Measurements from ENCODE around the gene SMPX. TPM values are rescaled to one million over a fixed set of nuclear protein-coding genes. Genes with fewer than 3 reads are reported as not detected.

Gene SMPX
- total RNA-seq, 2 experiments from 2014 or later, result not detected

DNA sequence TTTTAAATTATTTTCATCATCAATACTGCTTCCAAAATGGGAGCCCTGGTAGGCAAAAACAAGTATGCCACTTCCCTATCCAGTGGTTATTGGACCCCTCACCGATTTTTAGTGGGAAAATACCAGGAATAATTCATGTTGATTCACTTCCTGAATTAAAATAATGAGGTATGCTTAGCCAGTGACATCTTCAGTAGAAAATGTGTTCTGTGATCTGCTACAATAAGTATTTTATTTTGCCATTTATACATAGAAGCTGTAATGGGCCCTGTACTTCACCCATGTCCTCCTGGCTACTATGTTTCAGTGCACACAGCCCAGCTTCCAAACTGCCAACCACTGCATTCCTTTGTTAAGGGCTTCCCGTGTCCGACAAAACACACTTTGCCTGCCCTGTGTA lies 58.8 kb downstream of the SMPX start:
- CTCF ChIA-PET, result no interaction called here
- no peaks in the 10 kb centered on the region for H3K4me1 Mint-ChIP-seq (ENCODE audit: low read depth)
- no peaks in the 10 kb centered on the region for H3K36me3 Mint-ChIP-seq (ENCODE audit: low read depth)
- no peak overlapping the region for H3K27ac Mint-ChIP-seq
- intact Hi-C loops (cut with micrococcal nuclease), result no loop called here
- H3K4me3 Mint-ChIP-seq, result no peak overlapping the region
- no peak for DNase-seq
- H3K27me3 Mint-ChIP-seq (ENCODE audit: low read depth), result no peaks in the 10 kb centered on the region
- no peaks in the 10 kb centered on the region for H3K9me3 Mint-ChIP-seq

DNA sequence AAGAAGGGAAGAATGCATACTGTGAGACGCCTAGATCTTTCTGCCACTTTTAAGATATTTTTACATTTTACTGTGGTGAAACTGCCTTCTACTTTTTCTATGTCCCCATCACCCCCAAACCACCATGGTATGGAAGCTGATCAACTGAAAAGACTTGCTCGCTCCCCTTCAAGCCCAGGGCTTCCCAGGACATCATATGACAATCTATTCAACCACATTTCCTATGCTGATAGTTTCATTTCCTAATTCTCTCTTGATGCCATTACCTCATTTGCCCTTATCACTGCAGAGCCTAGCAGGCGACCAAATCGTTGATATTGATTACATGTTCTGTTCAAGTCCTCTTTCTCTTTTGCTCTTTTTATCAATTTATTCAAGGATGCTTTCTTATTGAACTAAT lies 59.6 kb downstream of the SMPX start:
- no peak for DNase-seq
- Mint-ChIP-seq H3K36me3 (ENCODE audit: low read depth) (no peaks in the 10 kb centered on the region), H3K9me3 (no peaks in the 10 kb centered on the region), H3K4me1 (ENCODE audit: low read depth) (no peaks in the 10 kb centered on the region), H3K27me3 (ENCODE audit: low read depth) (no peaks in the 10 kb centered on the region), H3K4me3 (no peak overlapping the region), H3K27ac (no peak overlapping the region)
- intact Hi-C loops (cut with micrococcal nuclease), result no loop called here
- CTCF ChIA-PET, result no interaction called here

DNA sequence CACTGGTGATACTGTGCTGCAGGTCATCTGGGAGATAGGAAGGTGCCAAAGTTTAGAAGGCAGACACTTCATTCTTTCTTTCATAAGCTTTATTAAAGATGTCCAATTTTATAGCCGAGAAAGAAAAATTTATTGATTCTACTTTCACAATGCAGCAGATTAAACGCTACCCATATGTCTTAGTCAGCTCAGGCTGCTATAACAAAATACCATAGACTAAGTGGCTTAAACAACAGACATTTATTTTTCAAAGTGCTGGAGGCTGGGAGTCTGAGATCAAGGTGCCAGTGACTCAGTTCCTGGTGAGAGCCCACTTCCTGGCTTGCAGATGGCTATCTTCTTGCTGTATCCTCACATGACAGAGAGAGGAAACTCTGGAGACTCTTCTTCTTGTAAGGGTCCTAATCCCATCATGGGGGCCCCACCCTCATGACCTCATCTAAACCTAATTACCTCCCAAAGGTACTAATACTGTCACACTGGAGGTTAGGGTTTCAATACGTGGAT lies 66.4 kb downstream of the SMPX start:
- no peak for DNase-seq
- CTCF ChIA-PET, result no interaction called here
- intact Hi-C loops (cut with micrococcal nuclease), result no loop called here
- no peak overlapping the region for H3K27ac Mint-ChIP-seq
- peaks cover 5% of the 10 kb centered on the region for H3K4me1 Mint-ChIP-seq (ENCODE audit: low read depth)
- H3K4me3 Mint-ChIP-seq, result no peak overlapping the region
- no peaks in the 10 kb centered on the region for H3K36me3 Mint-ChIP-seq (ENCODE audit: low read depth)
- no peaks in the 10 kb centered on the region for H3K9me3 Mint-ChIP-seq
- no peaks in the 10 kb centered on the region for H3K27me3 Mint-ChIP-seq (ENCODE audit: low read depth)

- Mint-ChIP-seq H3K27me3 (ENCODE audit: low read depth) (no peaks in the 10 kb centered on the region), H3K4me1 (ENCODE audit: low read depth) (peaks cover 1% of the 10 kb centered on the region), H3K9me3 (no peaks in the 10 kb centered on the region), H3K36me3 (ENCODE audit: low read depth) (no peaks in the 10 kb centered on the region), H3K4me3 (no peak overlapping the region), H3K27ac (no peak overlapping the region)
- no peak for DNase-seq
- intact Hi-C loops (cut with micrococcal nuclease), result no loop called here
- CTCF ChIA-PET, result no interaction called here
These were observed 74.0 kb downstream of the SMPX start for GRCh38 chrX:21683941-21684340.

GRCh38 chrX:21678048-21678612 lies 79.8 kb downstream of the SMPX start:
- Mint-ChIP-seq H3K36me3 (ENCODE audit: low read depth) (no peaks in the 10 kb centered on the region), H3K27me3 (ENCODE audit: low read depth) (no peaks in the 10 kb centered on the region), H3K4me3 (no peak overlapping the region), H3K9me3 (no peaks in the 10 kb centered on the region), H3K27ac (no peak overlapping the region), H3K4me1 (ENCODE audit: low read depth) (no peaks in the 10 kb centered on the region)
- DNase-seq, result no peak
- CTCF ChIA-PET, result no interaction called here
- intact Hi-C loops (cut with micrococcal nuclease), result no loop called here

- CTCF ChIA-PET, result no interaction called here
- intact Hi-C loops (cut with micrococcal nuclease), result no loop called here
- no peaks in the 10 kb centered on the region for H3K4me1 Mint-ChIP-seq (ENCODE audit: low read depth)
- H3K36me3 Mint-ChIP-seq (ENCODE audit: low read depth), result no peaks in the 10 kb centered on the region
- DNase-seq, result no peak
- no peaks in the 10 kb centered on the region for H3K27me3 Mint-ChIP-seq (ENCODE audit: low read depth)
- no peak overlapping the region for H3K4me3 Mint-ChIP-seq
- no peaks in the 10 kb centered on the region for H3K9me3 Mint-ChIP-seq
- H3K27ac Mint-ChIP-seq, result no peak overlapping the region
These were observed 82.0 kb downstream of the SMPX start for GRCh38 chrX:21675931-21676330.

DNA sequence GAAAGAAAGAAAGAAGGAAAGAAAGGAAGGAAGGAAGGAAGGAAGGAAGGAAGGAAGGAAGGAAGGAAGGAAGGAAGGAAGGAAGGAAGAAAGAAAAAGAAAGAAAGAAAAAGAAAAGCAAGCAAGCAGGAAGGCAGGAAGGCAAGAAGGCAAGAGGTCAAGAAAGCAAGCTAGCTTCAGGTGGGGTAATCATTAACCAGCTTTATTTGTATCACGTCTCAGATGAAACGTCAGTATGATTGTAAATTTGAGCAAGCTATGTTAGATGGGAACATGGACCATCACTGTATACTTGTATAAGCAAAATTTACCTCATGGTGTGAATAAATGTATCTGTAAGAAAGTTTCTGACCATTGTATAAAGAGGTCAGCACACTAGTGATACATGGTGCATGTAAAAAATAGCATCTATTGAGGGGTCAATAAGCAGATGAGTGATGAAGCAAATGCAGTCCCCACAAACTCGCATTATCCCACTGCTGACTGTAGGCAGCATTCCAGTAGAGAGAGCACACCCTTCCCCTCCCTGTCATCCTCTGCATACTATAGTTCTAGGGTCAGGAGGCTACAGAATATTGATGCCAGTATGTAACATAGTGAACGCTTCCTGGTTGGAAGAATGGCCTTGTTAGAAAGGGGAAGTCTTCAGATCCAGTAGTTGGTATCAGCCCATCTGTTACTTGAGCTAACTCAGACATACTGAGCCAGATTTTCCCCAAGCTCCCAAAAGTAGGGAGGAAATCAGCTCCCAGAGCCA lies 83.3 kb downstream of the SMPX start:
- H3K36me3 Mint-ChIP-seq (ENCODE audit: low read depth), result no peaks in the 10 kb centered on the region
- no peaks in the 10 kb centered on the region for H3K4me1 Mint-ChIP-seq (ENCODE audit: low read depth)
- no peak for DNase-seq
- no peaks in the 10 kb centered on the region for H3K9me3 Mint-ChIP-seq
- CTCF ChIA-PET, result no interaction called here
- H3K4me3 Mint-ChIP-seq, result no peak overlapping the region
- H3K27me3 Mint-ChIP-seq (ENCODE audit: low read depth), result no peaks in the 10 kb centered on the region
- intact Hi-C loops (cut with micrococcal nuclease), result no loop called here
- no peak overlapping the region for H3K27ac Mint-ChIP-seq

DNA sequence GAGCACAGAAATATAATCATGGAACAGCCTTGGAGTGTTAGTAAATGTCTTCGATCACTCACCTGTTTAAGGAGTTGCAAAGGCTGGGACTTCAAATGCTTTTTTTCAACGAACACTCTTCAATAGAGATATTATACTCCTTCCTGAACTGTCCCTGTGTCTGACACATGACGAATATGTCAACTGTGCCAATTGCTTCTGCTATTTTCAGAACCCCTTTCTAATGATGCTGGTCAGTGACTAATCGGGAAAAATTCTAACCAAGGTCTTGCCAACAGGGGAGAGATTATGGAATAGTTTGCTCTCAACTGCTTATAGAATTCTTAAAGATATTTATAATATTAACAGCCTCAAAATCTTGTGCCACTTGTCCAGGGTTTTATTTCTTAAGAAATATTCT lies 91.2 kb downstream of the SMPX start:
- Mint-ChIP-seq H3K4me1 (ENCODE audit: low read depth) (no peaks in the 10 kb centered on the region), H3K27me3 (ENCODE audit: low read depth) (peaks cover 2% of the 10 kb centered on the region), H3K4me3 (no peak overlapping the region), H3K36me3 (ENCODE audit: low read depth) (no peaks in the 10 kb centered on the region), H3K27ac (no peak overlapping the region), H3K9me3 (no peaks in the 10 kb centered on the region)
- intact Hi-C loops (cut with micrococcal nuclease), result no loop called here
- DNase-seq, result no peak
- CTCF ChIA-PET, result no interaction called here

DNA sequence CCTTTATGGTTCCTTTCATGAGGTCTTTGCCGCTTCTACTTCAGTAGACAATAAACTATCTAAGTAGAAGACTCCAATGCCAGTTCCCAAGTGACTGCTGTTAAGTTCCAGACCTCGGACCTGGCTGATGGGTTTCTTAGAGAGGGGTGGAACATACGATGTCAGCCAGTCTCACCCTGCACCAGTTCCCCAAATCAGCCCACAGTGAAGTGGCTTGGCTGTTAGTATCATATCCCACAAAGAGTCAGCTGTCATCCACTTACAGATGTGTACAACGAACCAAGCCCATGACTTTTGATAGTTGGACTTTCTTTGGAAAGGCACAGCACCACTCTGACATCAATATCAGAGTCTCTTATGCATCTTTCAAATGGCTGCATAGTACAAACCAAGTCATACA lies 91.7 kb downstream of the SMPX start:
- H3K4me1 Mint-ChIP-seq (ENCODE audit: low read depth), result no peaks in the 10 kb centered on the region
- peaks cover 2% of the 10 kb centered on the region for H3K27me3 Mint-ChIP-seq (ENCODE audit: low read depth)
- H3K9me3 Mint-ChIP-seq, result no peaks in the 10 kb centered on the region
- no peaks in the 10 kb centered on the region for H3K36me3 Mint-ChIP-seq (ENCODE audit: low read depth)
- no peak for DNase-seq
- H3K27ac Mint-ChIP-seq, result no peak overlapping the region
- intact Hi-C loops (cut with micrococcal nuclease), result no loop called here
- CTCF ChIA-PET, result no interaction called here
- H3K4me3 Mint-ChIP-seq, result no peak overlapping the region

DNA sequence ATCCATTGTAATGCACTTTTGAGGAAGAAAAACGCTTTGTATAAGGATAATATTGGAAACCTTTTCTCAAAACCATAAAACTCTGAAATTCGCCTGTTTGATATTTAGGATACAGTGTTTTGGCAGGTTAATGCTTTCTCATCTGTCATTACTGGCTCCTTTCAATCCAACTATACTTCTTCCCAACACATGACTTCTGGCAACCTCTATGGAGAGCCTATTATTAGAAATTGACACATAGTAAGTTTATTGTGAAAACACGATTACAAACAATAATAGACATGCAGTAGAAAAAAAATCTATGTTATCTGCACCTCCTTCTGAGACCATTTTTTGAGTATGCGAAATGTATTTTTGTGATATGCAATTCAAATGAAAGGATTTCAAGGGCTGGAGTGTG lies 95.2 kb downstream of the SMPX start:
- peaks cover 2% of the 10 kb centered on the region for H3K27me3 Mint-ChIP-seq (ENCODE audit: low read depth)
- no peaks in the 10 kb centered on the region for H3K9me3 Mint-ChIP-seq
- H3K4me3 Mint-ChIP-seq, result no peak overlapping the region
- intact Hi-C loops (cut with micrococcal nuclease), result no loop called here
- no peak for DNase-seq
- no peaks in the 10 kb centered on the region for H3K36me3 Mint-ChIP-seq (ENCODE audit: low read depth)
- no peak overlapping the region for H3K27ac Mint-ChIP-seq
- CTCF ChIA-PET, result no interaction called here
- peaks cover 4% of the 10 kb centered on the region for H3K4me1 Mint-ChIP-seq (ENCODE audit: low read depth)

- CTCF ChIA-PET, result no interaction called here
- Mint-ChIP-seq H3K4me1 (ENCODE audit: low read depth) (peaks cover 6% of the 10 kb centered on the region), H3K27me3 (ENCODE audit: low read depth) (peaks cover 2% of the 10 kb centered on the region), H3K9me3 (no peaks in the 10 kb centered on the region), H3K36me3 (ENCODE audit: low read depth) (peaks cover 1% of the 10 kb centered on the region), H3K27ac (no peak overlapping the region), H3K4me3 (no peak overlapping the region)
- intact Hi-C loops (cut with micrococcal nuclease), result no loop called here
- DNase-seq, result no peak
These were observed 96.6 kb downstream of the SMPX start for GRCh38 chrX:21661316-21661715.

GRCh38 chrX:21660156-21660555 lies 97.8 kb downstream of the SMPX start:
- intact Hi-C loops (cut with micrococcal nuclease), result no loop called here
- H3K27me3 Mint-ChIP-seq (ENCODE audit: low read depth), result no peaks in the 10 kb centered on the region
- peaks cover 1% of the 10 kb centered on the region for H3K36me3 Mint-ChIP-seq (ENCODE audit: low read depth)
- H3K9me3 Mint-ChIP-seq, result no peaks in the 10 kb centered on the region
- peaks cover 11% of the 10 kb centered on the region for H3K4me1 Mint-ChIP-seq (ENCODE audit: low read depth)
- CTCF ChIA-PET, result no interaction called here
- H3K27ac Mint-ChIP-seq, result no peak overlapping the region
- no peak overlapping the region for H3K4me3 Mint-ChIP-seq
- DNase-seq, result no peak

DNA sequence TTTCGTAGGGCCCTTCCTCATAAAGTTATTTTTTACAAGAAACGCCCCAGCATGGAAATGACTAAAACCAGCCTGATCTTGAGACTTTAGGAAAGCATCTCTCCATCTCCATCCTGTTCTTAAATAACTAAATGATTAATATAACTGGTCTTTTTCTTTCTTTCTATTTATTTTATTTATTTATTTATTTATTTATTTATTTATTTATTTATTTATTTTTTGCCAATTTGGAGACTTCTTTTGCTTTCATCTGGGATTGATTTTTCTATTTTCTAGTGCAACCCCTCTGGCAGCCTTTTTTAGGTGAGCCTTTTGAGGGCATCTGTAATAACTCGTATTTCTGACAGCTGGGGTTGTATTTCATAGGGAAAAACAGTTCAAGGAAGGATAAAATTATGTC lies 98.6 kb downstream of the SMPX start:
- peaks cover 1% of the 10 kb centered on the region for H3K36me3 Mint-ChIP-seq (ENCODE audit: low read depth)
- H3K27me3 Mint-ChIP-seq (ENCODE audit: low read depth), result no peaks in the 10 kb centered on the region
- CTCF ChIA-PET, result interaction anchor here (0.7 kb wide), 1 partner anchor 136 kb away, joined by 3 read pairs; no protein-coding TSS in a partner anchor
- DNase-seq, result no peak
- no peak overlapping the region for H3K27ac Mint-ChIP-seq
- no peaks in the 10 kb centered on the region for H3K9me3 Mint-ChIP-seq
- peak overlapping the region; percentile 67 for H3K4me3 Mint-ChIP-seq
- intact Hi-C loops (cut with micrococcal nuclease), result loop anchor here (2.0 to 10.0 kb wide), 3 partner anchors 179 to 325 kb away; partner anchors contain the start of genes CNKSR2 and MBTPS2
- H3K4me1 Mint-ChIP-seq (ENCODE audit: low read depth), result peaks cover 11% of the 10 kb centered on the region
